HG03378 (cell line): ENCODE data around the gene NPFF.

ENCODE experiments used
- ATAC-seq: cut with Tn5 transposase; IDR thresholded peaks from one replicate; pipeline ENCODE4 v1.9.1; 2021; ENCODE audit warnings: mild to moderate bottlenecking, moderate library complexity; ENCODE audit not compliant: unreplicated experiment

NPFF gene

GRCh38 chr12:53478865-53479264 is 28.4 kb downstream of the NPFF start:
- ATAC-seq: no peak

- no peak for ATAC-seq
These were observed 30.5 kb downstream of the NPFF start for GRCh38 chr12:53476769-53477209.

- ATAC-seq: no peak
These were observed 32.5 kb downstream of the NPFF start for GRCh38 chr12:53474819-53475218.

- ATAC-seq: no peak
These were observed 33.2 kb downstream of the NPFF start for GRCh38 chr12:53474077-53474476.

- no peak for ATAC-seq
These were observed 35.2 kb downstream of the NPFF start for GRCh38 chr12:53472056-53472582.

- ATAC-seq: no peak
These were observed 39.0 kb downstream of the NPFF start for GRCh38 chr12:53468282-53468681.

- ATAC-seq: no peak
These were observed 39.4 kb downstream of the NPFF start for GRCh38 chr12:53467880-53468279.

- ATAC-seq: no peak
These were observed 40.2 kb downstream of the NPFF start for GRCh38 chr12:53467082-53467481.

GRCh38 chr12:53466640-53467039 is 40.6 kb downstream of the NPFF start:
- ATAC-seq: no peak

- no peak for ATAC-seq
These were observed 41.6 kb downstream of the NPFF start for GRCh38 chr12:53465679-53466078.

- no peak for ATAC-seq
These were observed 42.4 kb downstream of the NPFF start for GRCh38 chr12:53464685-53465418.

- ATAC-seq: no peak
These were observed 43.3 kb downstream of the NPFF start for GRCh38 chr12:53463802-53464560.

GRCh38 chr12:53462935-53463334 is 44.3 kb downstream of the NPFF start:
- ATAC-seq: no peak

- no peak for ATAC-seq
These were observed 45.7 kb downstream of the NPFF start for GRCh38 chr12:53461591-53461990.

GRCh38 chr12:53461059-53461458 is 46.2 kb downstream of the NPFF start:
- ATAC-seq: no peak

- no peak for ATAC-seq
These were observed 48.2 kb downstream of the NPFF start for GRCh38 chr12:53459097-53459496.
